Memory B cell (primary cell): Measurements from ENCODE around the gene LRGUK.

Source experiments
- ATAC-seq: fragments of 150-1000 bp; cut with Tn5 transposase; 2 replicates; pipeline ENCODE4 v1.10.0; 2021; ENCODE audit warnings: low read depth, mild to moderate bottlenecking, moderate library complexity
- DNase-seq, 2 donors: peaks; one replicate each; pipeline ENCODE4 v3.0.0; 2022; ENCODE audit warnings: low spot score in 2 of 2
- H3K27ac Mint-ChIP-seq: one replicate; pipeline ENCODE4 v1.8.0; 2022; ENCODE audit warnings: mild to moderate bottlenecking, moderate library complexity, mixed read lengths
- H3K27me3 Mint-ChIP-seq: one replicate; pipeline ENCODE4 v1.8.0; 2022; ENCODE audit warnings: mixed read lengths
- H3K36me3 Mint-ChIP-seq: one replicate; pipeline ENCODE4 v1.8.0; 2022; ENCODE audit warnings: mild to moderate bottlenecking, mixed read lengths
- H3K4me1 Mint-ChIP-seq: one replicate; pipeline ENCODE4 v1.8.0; 2022; ENCODE audit warnings: mixed read lengths
- H3K4me3 Mint-ChIP-seq: one replicate; pipeline ENCODE4 v1.8.0; 2022; ENCODE audit warnings: mild to moderate bottlenecking, moderate library complexity, mixed read lengths
- H3K9me3 Mint-ChIP-seq: one replicate; pipeline ENCODE4 v1.8.0; 2022; ENCODE audit warnings: mixed read lengths

Gene LRGUK

DNA sequence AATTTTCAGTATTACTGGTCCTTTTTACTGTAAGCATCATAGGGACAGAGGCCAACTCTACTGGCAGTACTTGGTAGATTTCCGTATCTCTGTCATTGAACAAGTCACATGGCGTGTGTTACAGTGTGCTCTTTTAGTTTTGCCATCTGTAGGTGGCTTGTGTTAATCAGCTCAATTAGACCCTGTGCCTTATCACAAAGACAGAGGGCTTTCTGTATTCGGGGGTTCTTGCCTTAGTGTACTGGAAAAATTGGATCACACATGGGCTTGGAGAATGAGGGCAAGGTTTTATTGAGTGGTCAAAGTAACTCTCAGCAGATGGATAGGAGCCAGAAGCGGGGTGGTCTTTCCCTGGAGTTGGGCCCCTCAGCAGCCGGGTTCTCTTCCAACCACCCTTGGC lies 21.3 kb upstream of the LRGUK start:
- H3K27ac Mint-ChIP-seq = no peak overlapping the region
- ATAC-seq (no peak), DNase-seq (no peak)
- H3K4me3 Mint-ChIP-seq = no peak overlapping the region
- peaks cover 2% of the 10 kb centered on the region for H3K9me3 Mint-ChIP-seq
- H3K4me1 Mint-ChIP-seq = no peaks in the 10 kb centered on the region
- no peaks in the 10 kb centered on the region for H3K36me3 Mint-ChIP-seq
- no peaks in the 10 kb centered on the region for H3K27me3 Mint-ChIP-seq

DNA sequence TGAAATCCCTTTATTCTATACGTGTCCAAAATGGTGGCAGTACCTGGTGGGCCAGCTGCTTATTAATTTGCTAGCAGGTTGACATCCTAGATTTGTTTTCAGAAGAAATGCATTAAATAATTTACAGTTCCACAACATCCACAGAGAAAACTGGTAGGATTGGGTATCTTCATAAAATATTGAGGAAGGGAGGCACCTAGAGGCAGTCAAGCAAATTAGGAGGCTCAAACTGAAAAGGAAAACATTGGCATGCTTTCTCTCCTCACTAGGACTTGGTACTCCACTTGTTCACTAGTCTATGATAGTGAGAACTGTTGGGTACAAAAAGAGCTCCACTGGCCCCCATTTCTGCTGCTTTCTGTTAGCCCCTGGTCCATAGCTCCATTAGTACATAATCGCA lies 18.3 kb upstream of the LRGUK start:
- DNase-seq = no peak

GRCh38 chr7:134113655-134114054 lies 13.5 kb upstream of the LRGUK start:
- Mint-ChIP-seq H3K4me3 (no peak overlapping the region), H3K27me3 (no peaks in the 10 kb centered on the region), H3K27ac (no peak overlapping the region), H3K9me3 (peaks cover 2% of the 10 kb centered on the region), H3K36me3 (peaks cover 4% of the 10 kb centered on the region), H3K4me1 (no peaks in the 10 kb centered on the region)
- DNase-seq (no peak), ATAC-seq (no peak)

More for the DNA sequence above, 18.3 kb upstream of the LRGUK start:
- ATAC-seq = no peak
- Mint-ChIP-seq H3K4me3 (no peak overlapping the region), H3K9me3 (peaks cover 2% of the 10 kb centered on the region), H3K4me1 (no peaks in the 10 kb centered on the region), H3K36me3 (peaks cover 4% of the 10 kb centered on the region), H3K27me3 (no peaks in the 10 kb centered on the region), H3K27ac (no peak overlapping the region)

GRCh38 chr7:134114992-134115391 lies 12.1 kb upstream of the LRGUK start:
- no peak for DNase-seq
- Mint-ChIP-seq H3K27me3 (no peaks in the 10 kb centered on the region), H3K4me3 (no peak overlapping the region), H3K4me1 (no peaks in the 10 kb centered on the region), H3K9me3 (peaks cover 2% of the 10 kb centered on the region), H3K36me3 (peaks cover 4% of the 10 kb centered on the region), H3K27ac (no peak overlapping the region)
- ATAC-seq = no peak

GRCh38 chr7:134120405-134120804 lies 6.7 kb upstream of the LRGUK start:
- peaks cover 3% of the 10 kb centered on the region for H3K27me3 Mint-ChIP-seq
- H3K36me3 Mint-ChIP-seq = peaks cover 2% of the 10 kb centered on the region
- no peak overlapping the region for H3K27ac Mint-ChIP-seq
- H3K9me3 Mint-ChIP-seq = peaks cover 2% of the 10 kb centered on the region
- DNase-seq (no peak), ATAC-seq (no peak)
- H3K4me1 Mint-ChIP-seq = peaks cover 4% of the 10 kb centered on the region
- no peak overlapping the region for H3K4me3 Mint-ChIP-seq

GRCh38 chr7:134121632-134122139 lies 5.5 kb upstream of the LRGUK start:
- DNase-seq (no peak), ATAC-seq (no peak)
- Mint-ChIP-seq H3K27ac (no peak overlapping the region), H3K36me3 (peaks cover 2% of the 10 kb centered on the region), H3K9me3 (peaks cover 2% of the 10 kb centered on the region), H3K27me3 (peaks cover 3% of the 10 kb centered on the region), H3K4me1 (peaks cover 5% of the 10 kb centered on the region), H3K4me3 (no peak overlapping the region)

DNA sequence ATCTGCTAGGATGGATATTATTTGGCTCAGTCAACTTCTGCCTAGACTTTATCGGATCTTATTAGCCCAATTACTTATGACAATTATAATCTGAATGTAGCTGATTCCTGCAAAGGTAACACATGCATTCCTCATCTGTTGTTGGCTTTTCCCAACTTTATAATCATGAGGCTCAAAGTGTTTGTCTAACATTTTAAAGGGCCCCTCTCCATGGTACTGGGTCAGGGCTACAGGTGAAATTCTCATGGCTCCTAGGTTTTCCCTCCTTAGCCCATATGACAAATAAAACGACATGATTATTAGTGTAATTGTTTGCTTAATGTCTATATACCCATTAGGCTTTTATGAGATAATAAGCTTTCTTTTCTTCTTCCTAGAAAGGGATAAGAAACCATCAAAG lies 4.2 kb upstream of the LRGUK start:
- Mint-ChIP-seq H3K27me3 (peaks cover 3% of the 10 kb centered on the region), H3K4me1 (peaks cover 14% of the 10 kb centered on the region), H3K9me3 (peaks cover 2% of the 10 kb centered on the region), H3K4me3 (no peak overlapping the region), H3K36me3 (peaks cover 2% of the 10 kb centered on the region), H3K27ac (no peak overlapping the region)
- no peak for ATAC-seq
- DNase-seq = no peak

GRCh38 chr7:134126146-134126545 lies 994 bp upstream of the LRGUK start:
- Mint-ChIP-seq H3K4me3 (no peak overlapping the region), H3K36me3 (peaks cover 2% of the 10 kb centered on the region), H3K27ac (no peak overlapping the region), H3K4me1 (peaks cover 17% of the 10 kb centered on the region), H3K27me3 (peaks cover 9% of the 10 kb centered on the region), H3K9me3 (no peaks in the 10 kb centered on the region)
- no peak for DNase-seq
- no peak for ATAC-seq

- H3K27ac Mint-ChIP-seq = no peak overlapping the region
- H3K27me3 Mint-ChIP-seq = peaks cover 13% of the 10 kb centered on the region
- ATAC-seq (no peak), DNase-seq (no peak)
- H3K4me3 Mint-ChIP-seq = peak overlapping the region; percentile 86
- no peaks in the 10 kb centered on the region for H3K9me3 Mint-ChIP-seq
- peaks cover 2% of the 10 kb centered on the region for H3K36me3 Mint-ChIP-seq
- H3K4me1 Mint-ChIP-seq = peaks cover 17% of the 10 kb centered on the region
Observed at GRCh38 chr7:134126596-134126965, 559 bp upstream of the LRGUK start.

DNA sequence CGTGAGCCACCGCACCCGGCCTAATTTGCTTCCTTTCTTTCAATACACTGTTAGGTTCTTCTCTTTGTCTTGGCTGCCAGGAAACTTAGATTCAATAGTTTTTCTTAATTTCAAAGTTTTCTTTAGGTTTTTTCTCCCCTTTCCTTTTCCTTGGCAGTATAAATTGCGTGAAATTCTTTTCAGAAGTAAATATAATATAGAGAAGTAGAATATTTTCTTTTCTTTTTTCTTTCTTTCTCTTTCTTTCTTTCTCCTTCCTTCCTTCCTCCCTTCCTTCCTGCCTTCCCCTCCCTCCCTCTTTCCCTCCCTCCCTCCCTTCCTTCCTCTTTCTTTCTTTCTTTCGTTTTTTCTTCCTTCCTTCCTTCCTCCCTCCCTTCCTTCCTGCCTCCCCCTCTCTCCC lies 1.7 kb downstream of the LRGUK start:
- ATAC-seq = no peak
- peaks cover 22% of the 10 kb centered on the region for H3K27me3 Mint-ChIP-seq

DNA sequence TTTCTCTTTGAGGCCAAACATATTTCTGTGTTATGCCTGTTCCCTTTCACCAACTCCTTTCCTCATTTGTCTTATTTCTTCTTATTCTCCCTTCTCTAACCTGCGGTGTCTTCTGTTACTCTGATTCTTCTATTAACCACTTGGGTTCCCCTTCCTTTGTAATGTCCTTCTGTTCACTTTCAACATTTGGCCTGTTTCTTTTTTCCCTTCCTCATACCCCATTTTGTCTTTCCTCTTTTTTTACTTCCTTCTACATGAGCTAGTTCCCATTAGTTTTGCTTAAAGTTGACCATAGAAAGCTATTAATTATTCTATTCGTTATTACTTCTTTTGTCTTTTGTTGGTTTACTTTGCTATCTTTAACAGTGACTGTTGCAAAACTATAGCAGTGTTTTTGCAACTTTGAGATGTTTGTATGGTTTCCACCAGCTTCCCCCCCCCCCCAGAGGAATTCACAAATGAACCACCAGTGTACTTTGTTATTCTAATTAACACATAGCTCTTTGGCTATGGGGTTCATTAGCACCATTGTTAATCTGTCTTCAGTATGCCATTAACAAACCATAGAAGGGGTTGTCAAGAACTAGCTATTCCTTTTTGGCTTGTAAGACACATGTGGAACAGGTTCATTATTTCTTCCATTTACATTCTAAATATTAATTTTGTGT lies 2.9 kb downstream of the LRGUK start:
- H3K27me3 Mint-ChIP-seq = peaks cover 23% of the 10 kb centered on the region
- peaks cover 13% of the 10 kb centered on the region for H3K4me1 Mint-ChIP-seq
- DNase-seq (no peak), ATAC-seq (no peak)
- H3K9me3 Mint-ChIP-seq = no peaks in the 10 kb centered on the region
- H3K4me3 Mint-ChIP-seq = peak overlapping the region; percentile 1
- H3K27ac Mint-ChIP-seq = no peak overlapping the region
- no peaks in the 10 kb centered on the region for H3K36me3 Mint-ChIP-seq

More for the DNA sequence above, 1.7 kb downstream of the LRGUK start:
- DNase-seq = no peak
- H3K36me3 Mint-ChIP-seq = peaks cover 2% of the 10 kb centered on the region
- no peaks in the 10 kb centered on the region for H3K9me3 Mint-ChIP-seq
- H3K4me3 Mint-ChIP-seq = no peak overlapping the region
- no peak overlapping the region for H3K27ac Mint-ChIP-seq
- H3K4me1 Mint-ChIP-seq = peaks cover 13% of the 10 kb centered on the region

DNA sequence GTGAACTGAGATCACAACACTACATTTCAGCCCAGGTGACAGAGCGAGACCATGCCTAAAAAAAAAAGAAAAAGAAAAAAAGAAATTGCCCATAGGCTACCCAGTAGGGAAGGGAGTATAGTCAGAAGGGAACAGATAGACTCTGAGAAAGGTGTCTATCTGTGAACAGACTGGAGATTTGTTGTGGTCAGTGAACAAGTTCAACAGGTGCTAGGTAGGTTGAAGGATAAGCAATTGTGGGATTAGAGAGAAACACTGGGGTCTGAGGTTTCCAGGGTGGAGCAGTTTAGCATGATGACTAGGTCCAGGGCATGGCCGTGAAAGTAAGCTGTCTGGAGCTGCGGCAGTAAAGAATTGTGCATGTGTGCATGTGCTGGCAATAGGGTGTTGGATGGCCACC lies 6.9 kb downstream of the LRGUK start:
- H3K27me3 Mint-ChIP-seq = peaks cover 20% of the 10 kb centered on the region
- no peak for ATAC-seq

GRCh38 chr7:134140889-134141867 lies 14.0 kb downstream of the LRGUK start:
- H3K4me3 Mint-ChIP-seq = peak overlapping the region; percentile 6

More for the DNA sequence above, 6.9 kb downstream of the LRGUK start:
- H3K27ac Mint-ChIP-seq = no peak overlapping the region
- no peak for DNase-seq
- no peaks in the 10 kb centered on the region for H3K36me3 Mint-ChIP-seq
- H3K4me1 Mint-ChIP-seq = no peaks in the 10 kb centered on the region
- H3K9me3 Mint-ChIP-seq = no peaks in the 10 kb centered on the region
- no peak overlapping the region for H3K4me3 Mint-ChIP-seq

DNA sequence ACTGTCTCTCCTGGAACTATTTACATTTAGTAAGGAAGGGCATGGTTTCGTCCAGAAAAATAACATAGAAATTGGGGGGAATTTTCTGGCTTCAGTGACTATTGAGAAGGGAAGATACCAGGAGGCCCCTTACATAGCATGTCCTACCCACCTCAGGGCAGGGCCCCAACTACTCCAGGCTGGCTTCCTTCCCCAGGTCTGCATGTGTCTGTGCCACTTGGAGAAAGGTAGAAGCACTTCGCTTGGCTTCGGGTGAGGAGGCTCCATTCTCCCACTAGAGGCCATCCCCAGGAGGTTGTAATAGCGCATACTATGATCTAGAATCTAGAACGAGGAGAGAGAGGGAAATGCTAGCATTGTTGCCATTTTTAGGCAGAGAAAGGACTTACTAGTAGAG lies 14.7 kb downstream of the LRGUK start:
- ATAC-seq (no peak), DNase-seq (no peak)
- H3K27me3 Mint-ChIP-seq = no peaks in the 10 kb centered on the region
- H3K27ac Mint-ChIP-seq = no peak overlapping the region
- no peak overlapping the region for H3K4me3 Mint-ChIP-seq
- no peaks in the 10 kb centered on the region for H3K36me3 Mint-ChIP-seq
- peaks cover 2% of the 10 kb centered on the region for H3K4me1 Mint-ChIP-seq
- H3K9me3 Mint-ChIP-seq = no peaks in the 10 kb centered on the region

More at GRCh38 chr7:134140889-134141867, 14.0 kb downstream of the LRGUK start:
- Mint-ChIP-seq H3K4me1 (peaks cover 2% of the 10 kb centered on the region), H3K36me3 (no peaks in the 10 kb centered on the region), H3K9me3 (no peaks in the 10 kb centered on the region), H3K27ac (no peak overlapping the region), H3K27me3 (no peaks in the 10 kb centered on the region)
- DNase-seq (peak; percentile 33 to 50), ATAC-seq (peak; percentile 65)
